Measurements from ENCODE around the gene NCAPH2.
A peak's percentile ranks its signal among the peaks of the same experiment; 100 is the strongest.

NCAPH2 gene

DNA sequence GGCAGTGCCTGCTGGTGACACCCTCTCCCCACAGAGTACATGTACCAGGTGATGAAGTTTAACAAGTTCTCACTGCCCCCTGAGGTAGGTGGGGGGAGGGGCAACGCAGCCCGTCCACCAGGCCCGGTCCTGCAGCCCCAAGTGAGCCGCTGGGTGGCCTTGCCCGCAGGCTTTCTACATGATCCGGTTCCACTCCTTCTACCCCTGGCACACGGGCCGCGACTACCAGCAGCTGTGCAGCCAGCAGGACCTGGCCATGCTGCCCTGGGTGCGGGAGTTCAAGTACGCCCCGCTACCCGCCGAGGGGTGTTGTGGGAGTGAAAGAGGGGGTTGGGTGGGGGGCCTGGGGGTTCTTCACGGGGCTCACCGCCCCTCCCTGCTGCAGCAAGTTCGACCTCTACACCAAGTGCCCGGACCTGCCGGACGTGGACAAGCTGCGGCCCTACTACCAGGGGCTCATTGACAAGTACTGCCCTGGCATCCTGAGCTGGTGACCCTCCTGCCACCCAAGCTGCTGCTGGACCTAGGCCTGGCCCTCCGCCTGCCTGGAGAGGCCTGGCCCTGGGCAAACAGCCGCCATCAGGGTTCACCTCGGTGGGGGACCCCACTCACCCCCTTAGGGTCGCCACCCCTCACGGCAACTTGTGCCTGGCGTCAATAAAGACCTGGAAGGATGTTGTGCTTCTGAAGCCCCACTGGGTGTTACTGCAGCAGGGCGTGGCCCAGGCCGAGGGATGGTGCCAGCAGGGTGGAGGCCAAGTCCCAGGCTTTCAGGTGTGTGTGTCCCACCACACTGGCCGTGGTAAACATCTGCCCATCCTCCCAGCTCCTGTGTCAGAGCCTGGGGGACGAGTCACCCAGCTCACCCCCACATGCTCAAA, 18.4 kb upstream of the NCAPH2 start:
- TF ChIP-seq, protein P1, sequence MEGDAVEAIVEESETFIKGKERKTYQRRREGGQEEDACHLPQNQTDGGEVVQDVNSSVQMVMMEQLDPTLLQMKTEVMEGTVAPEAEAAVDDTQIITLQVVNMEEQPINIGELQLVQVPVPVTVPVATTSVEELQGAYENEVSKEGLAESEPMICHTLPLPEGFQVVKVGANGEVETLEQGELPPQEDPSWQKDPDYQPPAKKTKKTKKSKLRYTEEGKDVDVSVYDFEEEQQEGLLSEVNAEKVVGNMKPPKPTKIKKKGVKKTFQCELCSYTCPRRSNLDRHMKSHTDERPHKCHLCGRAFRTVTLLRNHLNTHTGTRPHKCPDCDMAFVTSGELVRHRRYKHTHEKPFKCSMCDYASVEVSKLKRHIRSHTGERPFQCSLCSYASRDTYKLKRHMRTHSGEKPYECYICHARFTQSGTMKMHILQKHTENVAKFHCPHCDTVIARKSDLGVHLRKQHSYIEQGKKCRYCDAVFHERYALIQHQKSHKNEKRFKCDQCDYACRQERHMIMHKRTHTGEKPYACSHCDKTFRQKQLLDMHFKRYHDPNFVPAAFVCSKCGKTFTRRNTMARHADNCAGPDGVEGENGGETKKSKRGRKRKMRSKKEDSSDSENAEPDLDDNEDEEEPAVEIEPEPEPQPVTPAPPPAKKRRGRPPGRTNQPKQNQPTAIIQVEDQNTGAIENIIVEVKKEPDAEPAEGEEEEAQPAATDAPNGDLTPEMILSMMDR (IDR thresholded peaks at IDR 0.05; ENCODE audit: insufficient read depth, low read depth, low read length, missing control alignments), result no peak
- no peak overlapping the region for H3K4me3 ChIP-seq (ENCODE audit: low read depth, low read length)
- DNase-seq (ENCODE audit: low read depth), result no peak

DNA sequence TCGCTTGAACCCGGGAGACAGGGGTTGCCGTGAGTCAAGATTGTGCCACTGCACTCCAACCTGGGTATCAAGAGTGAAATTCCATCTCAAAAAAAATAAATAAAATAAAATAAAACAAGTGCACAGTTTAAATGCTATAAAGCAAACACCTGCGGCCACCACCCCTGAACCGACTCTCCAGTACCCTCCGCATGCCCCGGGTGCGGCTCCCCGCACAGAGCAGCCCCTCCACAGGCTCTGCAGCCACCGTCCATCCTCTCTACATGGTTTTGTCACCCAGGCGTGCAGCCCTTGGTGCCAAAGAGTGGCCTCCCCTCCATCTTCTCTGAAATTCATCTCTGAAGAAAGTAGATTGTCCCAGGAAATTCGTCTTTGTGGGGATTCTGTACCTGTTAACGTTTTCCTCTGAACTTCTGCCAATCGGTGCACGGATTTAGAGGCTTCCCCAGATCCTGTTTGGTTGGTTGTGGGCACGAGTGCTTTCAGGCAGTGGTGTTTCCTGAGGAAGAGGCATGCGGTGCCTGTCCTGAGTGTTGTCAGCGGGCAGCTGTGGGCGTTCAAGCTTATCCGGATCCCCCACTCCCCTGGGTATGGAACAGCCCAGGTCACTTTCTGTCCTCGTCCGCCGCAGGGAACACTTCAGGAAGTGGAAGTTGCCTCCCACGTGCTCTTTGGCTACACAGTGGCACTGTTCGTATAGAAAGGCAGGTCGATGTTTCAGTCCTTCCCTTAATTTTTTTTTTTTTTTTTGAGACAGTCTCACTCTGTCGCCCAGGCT, 17.3 kb upstream of the NCAPH2 start:
- DNase-seq (ENCODE audit: low read depth), result no peak
- TF ChIP-seq, protein P1 (IDR thresholded peaks at IDR 0.05; ENCODE audit: insufficient read depth, low read depth, low read length, missing control alignments), result no peak
- no peak overlapping the region for H3K4me3 ChIP-seq (ENCODE audit: low read depth, low read length)

DNA sequence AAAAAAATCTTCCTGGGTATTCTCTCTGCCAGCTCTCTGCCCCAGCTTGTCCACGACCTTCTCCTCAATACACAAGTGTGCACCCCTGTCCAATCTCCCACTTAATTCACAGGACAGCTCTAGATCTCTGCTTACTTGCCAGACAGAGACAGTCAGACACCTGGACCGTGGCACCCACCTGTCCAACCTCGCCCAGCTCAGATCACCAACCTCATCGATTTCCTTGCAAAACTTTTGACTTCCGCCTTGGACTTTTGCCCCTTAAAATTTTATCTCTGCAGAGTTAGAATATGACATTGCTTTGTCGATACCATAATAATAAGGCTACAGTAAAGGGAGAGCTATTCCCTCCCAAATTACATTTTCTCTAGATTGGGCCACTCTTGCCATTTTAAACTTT, 10.9 kb upstream of the NCAPH2 start:
- no peak for DNase-seq (ENCODE audit: low read depth)
- no peak overlapping the region for H3K4me3 ChIP-seq (ENCODE audit: low read depth, low read length)
- TF ChIP-seq, protein P1 (IDR thresholded peaks at IDR 0.05; ENCODE audit: insufficient read depth, low read depth, low read length, missing control alignments), result no peak

DNA sequence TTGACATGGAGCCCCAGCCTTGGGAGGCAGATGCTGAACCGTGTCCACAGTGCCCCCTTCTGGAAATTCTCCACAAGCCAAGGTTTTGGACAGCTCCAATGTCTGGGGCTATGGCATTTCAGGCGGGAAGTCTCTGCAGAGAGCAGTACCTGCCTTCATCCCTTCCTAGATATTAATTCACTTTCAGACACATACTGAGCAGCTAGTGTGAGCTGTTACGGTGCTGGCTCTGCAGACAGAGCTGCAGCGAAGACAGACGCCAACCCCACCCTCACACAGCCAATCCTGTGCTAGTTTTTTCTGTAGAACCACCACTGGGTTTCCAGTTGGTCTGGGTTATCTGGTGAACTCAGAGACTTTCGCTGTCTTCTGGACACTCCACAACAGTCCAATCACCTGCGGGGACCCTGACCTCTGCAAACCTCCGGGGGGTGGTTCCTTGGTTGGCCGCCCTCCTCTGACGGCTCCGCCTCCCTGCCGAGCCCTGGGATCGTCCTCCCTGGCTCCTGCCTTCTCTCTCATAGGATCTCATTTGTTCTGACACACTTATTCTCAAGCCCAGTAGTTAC, 9.6 kb upstream of the NCAPH2 start:
- TF ChIP-seq, protein P1 (IDR thresholded peaks at IDR 0.05; ENCODE audit: insufficient read depth, low read depth, low read length, missing control alignments), result peak; percentile 70
- peak; percentile 74 for DNase-seq (ENCODE audit: low read depth)

DNA sequence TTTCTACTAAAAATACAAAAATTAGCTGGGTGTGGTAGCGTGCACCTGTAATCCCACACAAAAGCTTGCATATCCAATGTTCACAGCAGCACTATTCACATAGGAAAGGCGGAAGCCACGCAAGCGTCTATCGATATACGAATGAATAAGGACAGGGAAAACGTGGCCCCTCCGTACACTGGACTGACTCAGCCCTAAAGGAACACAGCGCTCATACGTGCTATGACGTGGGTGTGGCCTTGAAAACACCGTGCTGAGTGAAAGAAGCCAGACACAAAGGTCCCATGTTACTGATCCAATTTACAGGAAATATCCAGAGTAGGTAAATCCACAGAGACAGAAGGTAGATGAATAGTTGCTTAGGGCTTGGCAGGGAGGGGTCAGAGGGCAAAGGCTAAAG, 7.6 kb upstream of the NCAPH2 start:
- H3K4me3 ChIP-seq (ENCODE audit: low read depth, low read length), result no peak overlapping the region
- DNase-seq (ENCODE audit: low read depth), result no peak
- TF ChIP-seq, protein P1 (IDR thresholded peaks at IDR 0.05; ENCODE audit: insufficient read depth, low read depth, low read length, missing control alignments), result no peak

More for the DNA sequence above, 9.6 kb upstream of the NCAPH2 start:
- H3K4me3 ChIP-seq (ENCODE audit: low read depth, low read length), result no peak overlapping the region

DNA sequence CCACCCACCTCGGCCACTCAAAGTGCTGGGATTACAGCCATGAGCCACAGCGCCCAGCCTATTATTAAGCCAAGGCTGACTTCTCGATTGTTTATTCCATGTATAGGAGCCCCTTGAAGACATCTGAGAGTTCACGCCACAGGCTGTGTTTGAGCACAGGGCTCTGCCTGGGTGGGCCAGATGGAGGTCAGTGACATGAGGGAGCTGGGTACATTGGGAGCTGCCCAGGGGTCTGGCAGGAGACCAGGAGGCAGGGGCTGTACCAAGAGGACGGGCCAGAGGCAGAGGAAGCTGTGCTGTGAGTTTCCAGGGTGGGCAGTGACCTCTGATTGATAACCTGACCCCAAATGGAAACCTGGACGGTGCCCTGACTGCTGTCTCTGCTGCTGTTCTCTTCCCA, 5.9 kb upstream of the NCAPH2 start:
- DNase-seq (ENCODE audit: low read depth), result no peak
- H3K4me3 ChIP-seq (ENCODE audit: low read depth, low read length), result no peak overlapping the region
- TF ChIP-seq, protein P1 (IDR thresholded peaks at IDR 0.05; ENCODE audit: insufficient read depth, low read depth, low read length, missing control alignments), result no peak

All from GM12865 (cell line).